Activated T-helper 1 cell treated with anti-CD3 and anti-CD28 coated beads, Interleukin-12 subunit alpha, Interleukin-12 subunit beta, Interleukin-2, Interleukin-4 antibody, amounts not matched to agents 30 ng/mL and 10 ng/mL and 1 ng/mL, durations not matched to agents 14 hours and 24 hours and 36 hours (primary cell): Measurements from ENCODE around the gene SLC13A3. TPM values are rescaled to one million over a fixed set of nuclear protein-coding genes. Genes with fewer than 3 reads are reported as not detected.

ENCODE experiments used
- DNase-seq: peaks from one replicate; pipeline ENCODE4 v3.0.0; 2021; ENCODE audit warnings: low spot score
- H3K27ac Mint-ChIP-seq: one replicate; pipeline ENCODE4 v1.8.0; 2021; ENCODE audit warnings: mild to moderate bottlenecking, mixed read lengths
- H3K27me3 Mint-ChIP-seq: one replicate; pipeline ENCODE4 v1.8.0; 2022; ENCODE audit warnings: mild to moderate bottlenecking, moderate library complexity, mixed read lengths; ENCODE audit not compliant: insufficient read depth
- H3K36me3 Mint-ChIP-seq: one replicate; pipeline ENCODE4 v1.8.0; 2021; ENCODE audit warnings: low read depth, mixed read lengths
- H3K4me1 Mint-ChIP-seq: one replicate; pipeline ENCODE4 v1.8.0; 2021; ENCODE audit warnings: low read depth, mixed read lengths
- H3K4me3 Mint-ChIP-seq: one replicate; pipeline ENCODE4 v1.8.0; 2021; ENCODE audit warnings: mild to moderate bottlenecking, moderate library complexity, mixed read lengths
- H3K9me3 Mint-ChIP-seq: one replicate; pipeline ENCODE4 v1.8.0; 2021; ENCODE audit warnings: mixed read lengths
- intact Hi-C: fragments of 100-400 bp; cut with micrococcal nuclease; formaldehyde crosslinking; loops from one replicate; pipeline ENCODE4 v1.15.1; 2024
- total RNA-seq: library from RNA; stranded (reverse); gene quantifications from 2 replicates; pipeline ENCODE4 v1.2.3, GENCODE V29; 2022

SLC13A3 gene
- total RNA-seq, 1 donor from 2014 or later, result not detected

GRCh38 chr20:46673394-46674252 lies 22.4 kb upstream of the SLC13A3 start:
- Mint-ChIP-seq H3K36me3 (no peaks in the 10 kb centered on the region), H3K4me1 (no peaks in the 10 kb centered on the region), H3K27me3 (peaks cover 3% of the 10 kb centered on the region), H3K4me3 (no peak overlapping the region), H3K27ac (no peak overlapping the region), H3K9me3 (peaks cover 25% of the 10 kb centered on the region)
- no peak for DNase-seq
- intact Hi-C loops, result no loop called here

- Mint-ChIP-seq H3K9me3 (peaks cover 25% of the 10 kb centered on the region), H3K27me3 (peaks cover 3% of the 10 kb centered on the region), H3K4me1 (no peaks in the 10 kb centered on the region), H3K36me3 (no peaks in the 10 kb centered on the region), H3K27ac (no peak overlapping the region), H3K4me3 (no peak overlapping the region)
- DNase-seq, result no peak
- intact Hi-C loops, result no loop called here
Observed at GRCh38 chr20:46672543-46673148, 21.4 kb upstream of the SLC13A3 start.

- peaks cover 25% of the 10 kb centered on the region for H3K9me3 Mint-ChIP-seq
- no peaks in the 10 kb centered on the region for H3K4me1 Mint-ChIP-seq
- intact Hi-C loops, result no loop called here
- no peak overlapping the region for H3K27ac Mint-ChIP-seq
- peaks cover 3% of the 10 kb centered on the region for H3K27me3 Mint-ChIP-seq
- no peak overlapping the region for H3K4me3 Mint-ChIP-seq
- DNase-seq, result no peak
- H3K36me3 Mint-ChIP-seq, result no peaks in the 10 kb centered on the region
Observed at GRCh38 chr20:46671866-46672542, 20.7 kb upstream of the SLC13A3 start.

GRCh38 chr20:46670585-46671584 lies 19.6 kb upstream of the SLC13A3 start:
- Mint-ChIP-seq H3K36me3 (no peaks in the 10 kb centered on the region), H3K4me1 (no peaks in the 10 kb centered on the region)

GRCh38 chr20:46670228-46670584 lies 18.9 kb upstream of the SLC13A3 start:
- no peak for DNase-seq
- Mint-ChIP-seq H3K4me3 (no peak overlapping the region), H3K27me3 (peaks cover 3% of the 10 kb centered on the region), H3K9me3 (peaks cover 25% of the 10 kb centered on the region), H3K4me1 (no peaks in the 10 kb centered on the region), H3K36me3 (no peaks in the 10 kb centered on the region), H3K27ac (no peak overlapping the region)
- intact Hi-C loops, result no loop called here

More at GRCh38 chr20:46670585-46671584, 19.6 kb upstream of the SLC13A3 start:
- intact Hi-C loops, result no loop called here
- Mint-ChIP-seq H3K4me3 (no peak overlapping the region), H3K9me3 (peaks cover 25% of the 10 kb centered on the region), H3K27ac (no peak overlapping the region), H3K27me3 (peaks cover 3% of the 10 kb centered on the region)
- DNase-seq, result no peak

- peaks cover 25% of the 10 kb centered on the region for H3K9me3 Mint-ChIP-seq
- H3K4me1 Mint-ChIP-seq, result no peaks in the 10 kb centered on the region
- intact Hi-C loops, result no loop called here
- no peak for DNase-seq
- H3K36me3 Mint-ChIP-seq, result no peaks in the 10 kb centered on the region
- H3K27ac Mint-ChIP-seq, result no peak overlapping the region
- no peak overlapping the region for H3K4me3 Mint-ChIP-seq
- peaks cover 3% of the 10 kb centered on the region for H3K27me3 Mint-ChIP-seq
Observed at GRCh38 chr20:46666818-46667515, 15.7 kb upstream of the SLC13A3 start.

- H3K36me3 Mint-ChIP-seq, result no peaks in the 10 kb centered on the region
- intact Hi-C loops, result no loop called here
Observed at GRCh38 chr20:46666306-46666705, 15.0 kb upstream of the SLC13A3 start.

GRCh38 chr20:46665602-46666001 lies 14.3 kb upstream of the SLC13A3 start:
- H3K9me3 Mint-ChIP-seq, result peaks cover 11% of the 10 kb centered on the region
- H3K27ac Mint-ChIP-seq, result no peak overlapping the region
- peaks cover 6% of the 10 kb centered on the region for H3K27me3 Mint-ChIP-seq
- intact Hi-C loops, result no loop called here
- H3K4me3 Mint-ChIP-seq, result no peak overlapping the region
- no peaks in the 10 kb centered on the region for H3K36me3 Mint-ChIP-seq
- DNase-seq, result no peak
- H3K4me1 Mint-ChIP-seq, result no peaks in the 10 kb centered on the region

More at GRCh38 chr20:46666306-46666705, 15.0 kb upstream of the SLC13A3 start:
- no peak for DNase-seq
- Mint-ChIP-seq H3K4me3 (no peak overlapping the region), H3K4me1 (no peaks in the 10 kb centered on the region), H3K27me3 (no peaks in the 10 kb centered on the region), H3K27ac (no peak overlapping the region), H3K9me3 (peaks cover 18% of the 10 kb centered on the region)

- H3K4me1 Mint-ChIP-seq, result no peaks in the 10 kb centered on the region
- peaks cover 7% of the 10 kb centered on the region for H3K27me3 Mint-ChIP-seq
- DNase-seq, result no peak
- intact Hi-C loops, result no loop called here
- H3K4me3 Mint-ChIP-seq, result no peak overlapping the region
- H3K9me3 Mint-ChIP-seq, result no peaks in the 10 kb centered on the region
- H3K27ac Mint-ChIP-seq, result no peak overlapping the region
- no peaks in the 10 kb centered on the region for H3K36me3 Mint-ChIP-seq
Observed at GRCh38 chr20:46663531-46663930, 12.3 kb upstream of the SLC13A3 start.

- no peaks in the 10 kb centered on the region for H3K9me3 Mint-ChIP-seq
- H3K36me3 Mint-ChIP-seq, result no peaks in the 10 kb centered on the region
- H3K4me1 Mint-ChIP-seq, result no peaks in the 10 kb centered on the region
Observed at GRCh38 chr20:46661659-46662058, 10.4 kb upstream of the SLC13A3 start.

GRCh38 chr20:46660487-46660886 lies 9.2 kb upstream of the SLC13A3 start:
- DNase-seq, result no peak
- peaks cover 9% of the 10 kb centered on the region for H3K27me3 Mint-ChIP-seq
- no peaks in the 10 kb centered on the region for H3K36me3 Mint-ChIP-seq
- H3K4me3 Mint-ChIP-seq, result no peak overlapping the region
- intact Hi-C loops, result no loop called here
- H3K4me1 Mint-ChIP-seq, result no peaks in the 10 kb centered on the region
- no peak overlapping the region for H3K27ac Mint-ChIP-seq
- H3K9me3 Mint-ChIP-seq, result no peaks in the 10 kb centered on the region

More at GRCh38 chr20:46661659-46662058, 10.4 kb upstream of the SLC13A3 start:
- no peak for DNase-seq
- peaks cover 9% of the 10 kb centered on the region for H3K27me3 Mint-ChIP-seq
- intact Hi-C loops, result no loop called here
- no peak overlapping the region for H3K27ac Mint-ChIP-seq
- H3K4me3 Mint-ChIP-seq, result no peak overlapping the region

GRCh38 chr20:46657618-46658017 lies 6.4 kb upstream of the SLC13A3 start:
- H3K9me3 Mint-ChIP-seq, result no peaks in the 10 kb centered on the region
- H3K4me3 Mint-ChIP-seq, result no peak overlapping the region
- intact Hi-C loops, result no loop called here
- H3K27me3 Mint-ChIP-seq, result peaks cover 15% of the 10 kb centered on the region
- no peak for DNase-seq
- no peaks in the 10 kb centered on the region for H3K36me3 Mint-ChIP-seq
- H3K4me1 Mint-ChIP-seq, result no peaks in the 10 kb centered on the region
- no peak overlapping the region for H3K27ac Mint-ChIP-seq
